ENCODE measurements around the gene MYBBP1A.

The MYBBP1A gene

DNA sequence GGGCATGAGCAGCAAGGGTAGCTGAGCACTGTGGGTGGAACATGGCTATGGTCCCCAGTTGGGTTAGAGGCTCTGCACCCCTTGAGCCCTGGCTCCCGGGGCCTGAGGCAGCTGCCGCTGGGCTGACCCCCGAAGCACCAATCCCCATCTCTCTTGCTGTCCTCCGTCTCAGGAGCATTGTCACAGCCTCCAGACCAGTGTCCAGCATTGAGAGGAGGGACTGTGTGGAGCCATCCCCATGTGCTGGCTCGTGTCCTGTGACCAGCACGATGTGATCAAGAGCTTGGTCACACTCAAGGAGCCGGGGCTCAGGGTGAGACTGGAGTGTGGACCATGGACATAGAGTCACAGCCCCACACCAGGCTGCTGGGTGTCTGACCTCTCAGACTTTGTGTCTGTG is 32.0 kb upstream of the MYBBP1A start:
- Histone ChIP-seq H3K9me3 (ENCODE audit: low read length) (no peaks in the 10 kb centered on the region), H3K27me3 (ENCODE audit: control insufficient read depth in 1 of 2, insufficient read depth in 2 of 2, low read length in 2 of 2) (peaks cover 11 to 28% of the 10 kb centered on the region in 2 donors), H3K4me1 (ENCODE audit: insufficient read depth, low read length) (no peaks in the 10 kb centered on the region), H3K9ac (ENCODE audit: low read length) (no peak overlapping the region), H3K36me3 (ENCODE audit: insufficient read depth, low read length) (no peaks in the 10 kb centered on the region), H3K4me3 (ENCODE audit: low read depth in 1 of 2, low read length in 2 of 2) (no peak overlapping the region), H3K27ac (ENCODE audit: low read depth, low read length) (no peak overlapping the region)

DNA sequence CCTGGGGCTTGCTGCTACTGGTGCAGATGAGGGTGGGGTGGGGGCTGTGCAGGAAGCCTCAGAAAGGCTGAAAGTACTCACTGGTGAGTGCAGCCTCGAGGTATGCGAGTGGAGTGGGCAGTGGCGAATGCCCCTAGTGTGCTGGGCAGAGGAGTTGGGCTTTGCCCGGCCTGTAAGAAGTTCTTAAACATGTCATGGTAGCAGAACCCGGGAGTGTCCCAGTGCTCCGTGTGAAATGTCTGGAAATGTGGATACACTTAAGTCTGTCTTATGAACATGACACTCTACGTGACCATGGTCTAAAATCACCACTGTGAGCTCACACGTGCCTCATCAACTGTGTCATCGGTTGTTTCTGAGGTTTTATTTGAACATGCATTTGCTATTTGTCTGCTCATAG is 30.9 kb upstream of the MYBBP1A start:
- H3K9me3 ChIP-seq (ENCODE audit: low read length): no peaks in the 10 kb centered on the region
- no peak overlapping the region for H3K9ac ChIP-seq (ENCODE audit: low read length)
- H3K4me3 ChIP-seq (ENCODE audit: low read depth in 1 of 2, low read length in 2 of 2): no peak overlapping the region
- no peaks in the 10 kb centered on the region for H3K4me1 ChIP-seq (ENCODE audit: insufficient read depth, low read length)
- no peak overlapping the region for H3K27ac ChIP-seq (ENCODE audit: low read depth, low read length)
- H3K27me3 ChIP-seq (ENCODE audit: control insufficient read depth in 1 of 2, insufficient read depth in 2 of 2, low read length in 2 of 2): peaks cover 11 to 28% of the 10 kb centered on the region in 2 donors
- no peaks in the 10 kb centered on the region for H3K36me3 ChIP-seq (ENCODE audit: insufficient read depth, low read length)

DNA sequence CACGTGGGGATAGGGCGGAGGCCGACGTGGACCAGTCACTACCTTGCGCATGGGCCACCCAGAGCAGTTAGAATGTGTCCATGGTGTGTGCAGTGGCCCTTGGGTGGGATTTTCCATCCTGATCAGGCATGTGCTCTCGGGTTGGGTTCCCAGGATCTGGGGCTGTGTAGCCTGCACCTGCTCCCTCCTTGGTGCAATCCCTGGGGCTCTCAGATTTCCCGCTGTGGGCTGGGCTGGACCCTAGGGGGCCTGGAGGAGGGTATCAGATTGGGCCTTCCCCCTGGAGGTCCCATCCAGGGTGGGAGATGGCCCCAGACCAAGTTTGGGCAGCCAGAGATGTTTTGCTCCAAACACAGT is 30.4 kb upstream of the MYBBP1A start:
- H3K27me3 ChIP-seq (ENCODE audit: control insufficient read depth in 1 of 2, insufficient read depth in 2 of 2, low read length in 2 of 2): peaks cover 11 to 28% of the 10 kb centered on the region in 2 donors
- no peaks in the 10 kb centered on the region for H3K9me3 ChIP-seq (ENCODE audit: low read length)
- no peak overlapping the region for H3K27ac ChIP-seq (ENCODE audit: low read depth, low read length)
- H3K4me1 ChIP-seq (ENCODE audit: insufficient read depth, low read length): no peaks in the 10 kb centered on the region
- no peak overlapping the region for H3K4me3 ChIP-seq (ENCODE audit: low read depth in 1 of 2, low read length in 2 of 2)
- H3K9ac ChIP-seq (ENCODE audit: low read length): no peak overlapping the region
- no peaks in the 10 kb centered on the region for H3K36me3 ChIP-seq (ENCODE audit: insufficient read depth, low read length)

DNA sequence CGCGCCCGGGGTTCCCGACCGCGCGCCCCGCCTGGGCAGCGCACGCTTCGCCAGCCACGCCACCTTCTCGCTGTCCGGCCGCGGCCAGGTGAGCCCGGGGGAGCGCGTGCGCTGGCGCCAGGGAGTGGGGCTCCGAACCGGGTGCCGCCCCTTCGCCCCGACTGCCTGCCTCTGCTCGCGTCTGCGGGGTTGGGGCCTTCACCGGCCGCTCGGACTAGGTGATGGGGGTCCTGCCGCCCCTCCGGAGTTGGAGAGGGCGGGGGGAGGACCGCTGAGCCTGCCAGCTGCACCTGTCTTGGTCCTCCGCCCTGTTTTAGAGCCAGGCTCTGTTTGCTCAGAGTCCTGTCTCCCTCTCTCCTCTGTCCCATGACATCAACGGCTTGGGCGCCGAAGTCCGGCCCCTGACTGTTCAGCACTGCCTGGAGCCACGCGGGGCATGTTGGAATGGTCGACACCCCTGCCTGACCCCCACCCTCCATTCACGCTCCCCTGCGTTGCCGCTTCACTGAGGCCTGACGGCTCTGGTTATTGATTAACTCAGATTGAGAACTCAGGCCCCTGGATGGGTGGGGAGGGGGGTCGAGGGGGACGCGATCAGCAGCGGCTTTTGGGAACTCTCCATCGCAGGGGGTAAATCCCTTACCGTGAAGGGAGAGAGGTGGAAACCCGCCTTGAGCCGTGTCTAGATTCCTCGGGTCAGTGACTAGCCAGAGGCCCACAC is 29.9 kb upstream of the MYBBP1A start:
- Histone ChIP-seq H3K27me3 (ENCODE audit: control insufficient read depth in 1 of 2, insufficient read depth in 2 of 2, low read length in 2 of 2) (peaks cover 11 to 28% of the 10 kb centered on the region in 2 donors), H3K9me3 (ENCODE audit: low read length) (no peaks in the 10 kb centered on the region), H3K4me1 (ENCODE audit: insufficient read depth, low read length) (no peaks in the 10 kb centered on the region), H3K36me3 (ENCODE audit: insufficient read depth, low read length) (no peaks in the 10 kb centered on the region), H3K4me3 (ENCODE audit: low read depth in 1 of 2, low read length in 2 of 2) (peak overlapping the region in 1 of 2 donors; percentile 38), H3K9ac (ENCODE audit: low read length) (no peak overlapping the region), H3K27ac (ENCODE audit: low read depth, low read length) (no peak overlapping the region)

DNA sequence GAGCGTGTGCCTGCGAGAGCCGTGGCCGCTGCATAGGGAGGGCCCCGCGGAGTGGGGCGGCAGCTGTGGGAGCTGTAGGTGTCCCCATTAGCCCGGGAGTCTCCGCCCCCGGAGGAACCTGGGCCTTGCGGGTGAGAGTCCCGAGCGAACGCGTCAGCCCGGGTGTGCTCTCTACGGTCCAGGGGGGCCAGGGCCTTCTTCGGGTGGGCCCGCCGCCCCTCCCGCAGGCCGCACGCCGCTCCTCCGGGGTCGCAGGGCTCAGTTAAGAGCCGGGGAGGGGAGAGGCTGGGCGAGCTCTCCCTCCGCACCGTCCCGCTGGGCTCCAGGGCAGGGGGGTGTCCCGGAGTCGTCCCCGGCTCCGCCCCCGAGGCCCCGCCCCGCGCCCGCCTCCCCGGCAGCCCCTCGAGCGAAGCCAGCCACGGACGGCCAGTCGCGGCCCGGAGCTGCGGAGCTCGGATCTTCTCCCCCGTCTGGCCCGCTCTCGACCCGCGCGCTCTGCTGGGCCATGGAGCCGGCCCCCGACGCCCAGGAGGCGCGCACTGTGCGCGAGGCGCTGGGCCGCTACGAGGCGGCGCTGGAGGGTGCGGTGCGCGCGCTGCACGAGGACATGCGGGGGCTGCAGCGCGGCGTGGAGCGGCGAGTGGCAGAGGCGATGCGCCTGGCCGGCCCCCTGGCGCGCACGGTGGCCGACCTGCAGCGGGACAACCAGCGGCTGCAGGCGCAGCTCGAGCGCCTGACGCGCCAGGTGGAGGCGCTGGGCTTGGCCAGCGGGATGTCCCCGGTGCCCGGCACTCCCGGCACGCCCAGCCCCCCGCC is 29.1 kb upstream of the MYBBP1A start, which contains the start of gene SMTNL2:
Gene SMTNL2 (plus strand): TSS at position 429 of the 816 bp plus-strand sequence. CDS start 77 bp downstream, at position 506.
- no peaks in the 10 kb centered on the region for H3K36me3 ChIP-seq (ENCODE audit: insufficient read depth, low read length)
- peak within 1 kb of the TSS; percentile 19 to 38 for H3K4me3 ChIP-seq (ENCODE audit: low read depth in 1 of 2, low read length in 2 of 2)
- H3K9me3 ChIP-seq (ENCODE audit: low read length): no peaks in the 10 kb centered on the region
- H3K9ac ChIP-seq (ENCODE audit: low read length): no peak within 1 kb of the TSS
- H3K27ac ChIP-seq (ENCODE audit: low read depth, low read length): no peak within 1 kb of the TSS
- H3K4me1 ChIP-seq (ENCODE audit: insufficient read depth, low read length): no peaks in the 10 kb centered on the region
- peaks cover 11 to 28% of the 10 kb centered on the region in 2 donors for H3K27me3 ChIP-seq (ENCODE audit: control insufficient read depth in 1 of 2, insufficient read depth in 2 of 2, low read length in 2 of 2)

DNA sequence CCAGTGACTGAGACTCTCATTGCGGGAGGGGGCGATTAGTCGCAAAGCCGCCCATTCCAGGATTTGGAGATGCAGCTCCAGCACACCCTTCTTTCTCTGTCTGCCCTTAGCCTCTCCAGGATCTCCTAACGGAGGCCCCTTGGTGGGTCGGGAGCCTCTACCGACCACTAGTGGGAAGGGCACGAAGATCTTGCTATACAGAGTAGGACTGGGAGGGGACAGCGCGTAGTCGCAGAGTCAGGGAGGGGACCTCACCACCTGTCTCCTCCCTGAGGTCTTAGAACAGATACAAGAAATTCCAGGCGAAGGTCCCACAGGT is 28.6 kb upstream of the MYBBP1A start:
- no peak overlapping the region for H3K9ac ChIP-seq (ENCODE audit: low read length)
- H3K9me3 ChIP-seq (ENCODE audit: low read length): no peaks in the 10 kb centered on the region
- no peaks in the 10 kb centered on the region for H3K36me3 ChIP-seq (ENCODE audit: insufficient read depth, low read length)
- no peaks in the 10 kb centered on the region for H3K4me1 ChIP-seq (ENCODE audit: insufficient read depth, low read length)
- no peak overlapping the region for H3K27ac ChIP-seq (ENCODE audit: low read depth, low read length)
- H3K4me3 ChIP-seq (ENCODE audit: low read depth in 1 of 2, low read length in 2 of 2): peak overlapping the region; percentile 19 to 38
- peaks cover 11 to 28% of the 10 kb centered on the region in 2 donors for H3K27me3 ChIP-seq (ENCODE audit: control insufficient read depth in 1 of 2, insufficient read depth in 2 of 2, low read length in 2 of 2)

DNA sequence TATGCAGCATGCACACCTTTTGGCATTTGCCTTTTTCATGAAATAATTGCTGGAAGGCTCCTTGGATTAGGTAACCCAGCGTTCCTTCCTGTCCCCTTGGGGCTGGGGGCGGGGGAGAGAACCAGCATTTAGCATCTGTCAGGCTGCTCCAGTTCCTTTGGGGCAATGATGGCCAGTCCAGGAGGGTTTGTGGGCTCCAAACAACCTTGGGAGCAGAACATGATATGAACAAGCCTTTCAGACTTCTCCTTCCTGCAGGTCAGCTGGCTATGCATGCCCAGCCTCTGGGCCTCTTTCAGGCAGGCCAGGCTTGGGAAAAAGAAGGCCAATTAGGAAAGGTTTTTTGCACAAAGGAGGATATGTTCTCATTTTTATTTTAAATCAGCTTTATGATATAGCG is 28.0 kb upstream of the MYBBP1A start:
- Histone ChIP-seq H3K9me3 (ENCODE audit: low read length) (no peaks in the 10 kb centered on the region), H3K27me3 (ENCODE audit: control insufficient read depth in 1 of 2, insufficient read depth in 2 of 2, low read length in 2 of 2) (peaks cover 11 to 28% of the 10 kb centered on the region in 2 donors), H3K9ac (ENCODE audit: low read length) (no peak overlapping the region), H3K4me3 (ENCODE audit: low read depth in 1 of 2, low read length in 2 of 2) (no peak overlapping the region), H3K27ac (ENCODE audit: low read depth, low read length) (no peak overlapping the region), H3K36me3 (ENCODE audit: insufficient read depth, low read length) (no peaks in the 10 kb centered on the region), H3K4me1 (ENCODE audit: insufficient read depth, low read length) (no peaks in the 10 kb centered on the region)

DNA sequence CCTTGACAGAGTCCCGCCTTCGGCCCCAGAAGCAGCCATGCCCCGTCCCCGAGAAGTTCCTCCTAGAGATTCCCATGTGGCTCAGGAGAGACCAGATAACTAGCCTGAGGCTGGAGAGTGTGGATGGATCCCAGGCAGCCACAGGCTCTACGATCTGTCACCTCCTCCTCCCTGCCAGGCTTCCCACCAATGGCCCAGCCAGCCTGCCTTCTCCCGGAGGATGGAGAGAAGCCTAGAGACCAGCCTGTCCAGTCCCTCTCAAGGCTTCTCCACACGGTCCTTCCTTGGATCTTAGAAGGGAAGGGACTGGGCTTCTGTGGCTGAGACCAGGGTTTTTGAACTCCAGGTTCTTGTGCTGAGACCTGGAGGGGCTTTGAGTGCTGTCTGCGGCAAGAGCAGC is 27.5 kb upstream of the MYBBP1A start:
- no peaks in the 10 kb centered on the region for H3K9me3 ChIP-seq (ENCODE audit: low read length)
- H3K4me3 ChIP-seq (ENCODE audit: low read depth in 1 of 2, low read length in 2 of 2): no peak overlapping the region
- H3K27me3 ChIP-seq (ENCODE audit: control insufficient read depth in 1 of 2, insufficient read depth in 2 of 2, low read length in 2 of 2): peaks cover 11 to 28% of the 10 kb centered on the region in 2 donors
- no peak overlapping the region for H3K27ac ChIP-seq (ENCODE audit: low read depth, low read length)
- no peaks in the 10 kb centered on the region for H3K36me3 ChIP-seq (ENCODE audit: insufficient read depth, low read length)
- H3K4me1 ChIP-seq (ENCODE audit: insufficient read depth, low read length): no peaks in the 10 kb centered on the region
- H3K9ac ChIP-seq (ENCODE audit: low read length): no peak overlapping the region

DNA sequence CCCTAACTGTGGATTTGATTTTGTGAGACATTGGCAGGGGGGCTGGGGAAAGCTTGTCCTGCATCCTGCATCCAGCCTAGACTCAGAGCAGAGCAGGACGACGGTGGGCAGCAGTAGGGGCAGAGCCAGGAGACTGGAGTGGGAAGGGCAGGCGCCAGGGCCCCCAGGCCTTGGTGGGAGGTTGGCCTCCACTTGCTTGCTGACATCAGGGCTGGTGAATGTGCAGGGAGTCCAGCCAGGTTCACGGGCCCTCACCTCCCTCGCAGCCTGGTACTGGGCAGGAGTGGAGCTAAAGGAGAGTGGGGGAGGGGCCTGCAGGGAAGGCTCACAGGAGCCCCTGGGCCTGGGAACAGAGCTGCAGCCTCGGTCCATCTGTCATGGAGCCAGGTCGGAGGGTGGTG is 26.9 kb upstream of the MYBBP1A start:
- no peak overlapping the region for H3K27ac ChIP-seq (ENCODE audit: low read depth, low read length)
- H3K9ac ChIP-seq (ENCODE audit: low read length): no peak overlapping the region
- H3K27me3 ChIP-seq (ENCODE audit: control insufficient read depth in 1 of 2, insufficient read depth in 2 of 2, low read length in 2 of 2): peaks cover 11 to 28% of the 10 kb centered on the region in 2 donors
- no peaks in the 10 kb centered on the region for H3K9me3 ChIP-seq (ENCODE audit: low read length)
- no peaks in the 10 kb centered on the region for H3K36me3 ChIP-seq (ENCODE audit: insufficient read depth, low read length)
- H3K4me1 ChIP-seq (ENCODE audit: insufficient read depth, low read length): no peaks in the 10 kb centered on the region
- no peak overlapping the region for H3K4me3 ChIP-seq (ENCODE audit: low read depth in 1 of 2, low read length in 2 of 2)

DNA sequence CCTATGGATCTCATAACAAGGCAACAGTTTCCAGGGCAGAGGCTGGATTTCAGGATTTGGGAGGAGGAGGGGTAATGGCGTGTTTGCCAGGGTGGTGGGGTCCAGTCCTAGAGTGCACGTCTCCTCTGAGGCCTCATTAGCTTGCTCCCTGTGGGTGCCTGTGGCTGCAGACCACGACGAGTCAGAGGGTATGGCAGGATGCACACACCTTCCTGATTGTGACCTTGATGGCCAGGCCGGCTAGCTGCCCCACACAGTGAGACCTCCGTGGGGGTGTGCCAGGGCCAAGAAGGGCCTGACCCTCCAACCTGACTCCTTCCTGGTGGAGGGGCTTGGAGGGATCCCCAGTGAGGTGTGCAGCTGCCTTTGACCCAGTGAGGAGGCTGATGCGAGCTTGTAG is 25.1 kb upstream of the MYBBP1A start:
- H3K27ac ChIP-seq (ENCODE audit: low read depth, low read length): no peak overlapping the region
- peaks cover 7 to 20% of the 10 kb centered on the region in 2 donors for H3K27me3 ChIP-seq (ENCODE audit: control insufficient read depth in 1 of 2, insufficient read depth in 2 of 2, low read length in 2 of 2)
- no peaks in the 10 kb centered on the region for H3K36me3 ChIP-seq (ENCODE audit: insufficient read depth, low read length)
- no peaks in the 10 kb centered on the region for H3K9me3 ChIP-seq (ENCODE audit: low read length)
- no peaks in the 10 kb centered on the region for H3K4me1 ChIP-seq (ENCODE audit: insufficient read depth, low read length)
- no peak overlapping the region for H3K4me3 ChIP-seq (ENCODE audit: low read depth in 1 of 2, low read length in 2 of 2)
- H3K9ac ChIP-seq (ENCODE audit: low read length): no peak overlapping the region

DNA sequence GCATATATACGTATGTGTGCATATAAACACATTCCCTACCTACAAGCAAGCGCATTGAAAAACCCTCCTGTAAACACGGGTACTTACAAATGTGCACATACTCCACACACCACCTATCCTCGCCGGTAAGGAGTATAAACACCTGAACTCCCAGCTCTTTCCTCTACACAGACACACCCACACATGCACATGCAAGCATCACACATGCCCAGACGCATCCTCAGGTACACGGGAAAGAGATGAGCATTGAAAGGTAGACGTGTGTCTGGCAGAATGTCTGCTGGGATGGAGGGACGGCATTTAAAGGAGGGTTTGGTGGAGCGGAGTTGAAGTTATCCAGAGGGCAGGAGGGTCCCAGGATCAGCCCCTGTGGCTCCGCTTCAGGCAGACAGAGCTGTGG is 24.5 kb upstream of the MYBBP1A start:
- Histone ChIP-seq H3K27me3 (ENCODE audit: control insufficient read depth in 1 of 2, insufficient read depth in 2 of 2, low read length in 2 of 2) (peaks cover 3 to 15% of the 10 kb centered on the region in 2 donors), H3K4me1 (ENCODE audit: insufficient read depth, low read length) (no peaks in the 10 kb centered on the region), H3K27ac (ENCODE audit: low read depth, low read length) (no peak overlapping the region), H3K4me3 (ENCODE audit: low read depth in 1 of 2, low read length in 2 of 2) (no peak overlapping the region), H3K36me3 (ENCODE audit: insufficient read depth, low read length) (no peaks in the 10 kb centered on the region), H3K9me3 (ENCODE audit: low read length) (no peaks in the 10 kb centered on the region), H3K9ac (ENCODE audit: low read length) (no peak overlapping the region)
